ENCODE measurements around the gene RAB6A.
"Not testable (repeated sequence)": the region's sequence is repeated elsewhere in the genome, so short reads cannot be mapped to it uniquely, and the experiment has no call there.

GRCh38 chr11:73735959-73736358 lies 24.9 kb downstream of the RAB6A start:
- not testable (repeated sequence) for TF ChIP-seq EZH2 (IDR thresholded peaks at IDR 0.05); POLR2AphosphoS5 (IDR thresholded peaks at IDR 0.05; ENCODE audit: borderline replicate concordance, low read depth, low read length)
